ENCODE results near the gene MIEN1. TPM values are rescaled to one million over a fixed set of nuclear protein-coding genes. Genes with fewer than 3 reads are reported as not detected.
A peak's percentile ranks its signal among the peaks of the same experiment; 100 is the strongest.
"Not testable (repeated sequence)": the region's sequence is repeated elsewhere in the genome, so short reads cannot be mapped to it uniquely, and the experiment has no call there.

MIEN1 gene
- total RNA-seq, 1 donor: 19.0 TPM

GRCh38 chr17:39772415-39772814 is 42.1 kb upstream of the MIEN1 start:
- no peak for DNase-seq (ENCODE audit: low read depth)
- no peak overlapping the region for H3K4me3 ChIP-seq (ENCODE audit: low read depth, low read length)
- no peak for TF ChIP-seq CTCF (IDR thresholded peaks at IDR 0.05; ENCODE audit: insufficient read depth, low read depth, low read length)

GRCh38 chr17:39769974-39770587 is 39.7 kb upstream of the MIEN1 start:
- no peak for TF ChIP-seq CTCF (IDR thresholded peaks at IDR 0.05; ENCODE audit: insufficient read depth, low read depth, low read length)
- no peak overlapping the region for H3K4me3 ChIP-seq (ENCODE audit: low read depth, low read length)
- peak; percentile 65 for DNase-seq (ENCODE audit: low read depth)

GRCh38 chr17:39767147-39767546 is 36.8 kb upstream of the MIEN1 start:
- H3K4me3 ChIP-seq (ENCODE audit: low read depth, low read length): no peak overlapping the region
- no peak for TF ChIP-seq CTCF (IDR thresholded peaks at IDR 0.05; ENCODE audit: insufficient read depth, low read depth, low read length)
- DNase-seq (ENCODE audit: low read depth): no peak

- no peak for DNase-seq (ENCODE audit: low read depth)
- no peak for TF ChIP-seq CTCF (IDR thresholded peaks at IDR 0.05; ENCODE audit: insufficient read depth, low read depth, low read length)
- H3K4me3 ChIP-seq (ENCODE audit: low read depth, low read length): no peak overlapping the region
Observed at GRCh38 chr17:39765766-39766165, 35.4 kb upstream of the MIEN1 start.

- no peak for DNase-seq (ENCODE audit: low read depth)
- H3K4me3 ChIP-seq (ENCODE audit: low read depth, low read length): no peak overlapping the region
- TF ChIP-seq CTCF (IDR thresholded peaks at IDR 0.05; ENCODE audit: insufficient read depth, low read depth, low read length): no peak
Observed at GRCh38 chr17:39765175-39765574, 34.8 kb upstream of the MIEN1 start.

- DNase-seq (ENCODE audit: low read depth); H3K4me3 ChIP-seq (ENCODE audit: low read depth, low read length): not testable (repeated sequence)
Observed at GRCh38 chr17:39764171-39764570, 33.8 kb upstream of the MIEN1 start.

- peak; percentile 44 for DNase-seq (ENCODE audit: low read depth)
- H3K4me3 ChIP-seq (ENCODE audit: low read depth, low read length): no peak overlapping the region
- TF ChIP-seq CTCF (IDR thresholded peaks at IDR 0.05; ENCODE audit: insufficient read depth, low read depth, low read length): no peak
Observed at GRCh38 chr17:39763051-39763820, 32.9 kb upstream of the MIEN1 start.

All from fibroblast of villous mesenchyme (primary cell).